Activated CD8-positive, alpha-beta memory T cell treated with anti-CD3 and anti-CD28 coated beads, Interleukin-2, amount 50 U/mL, for 1 hour (primary cell): ENCODE results near the gene TNKS1BP1.
"Not testable (repeated sequence)": the region's sequence is repeated elsewhere in the genome, so short reads cannot be mapped to it uniquely, and the experiment has no call there.

ENCODE experiments used
- DNase-seq: peaks from one replicate; pipeline ENCODE4 v3.0.0-alpha.2; 2020; ENCODE audit errors: extremely low read depth

Gene TNKS1BP1

DNA sequence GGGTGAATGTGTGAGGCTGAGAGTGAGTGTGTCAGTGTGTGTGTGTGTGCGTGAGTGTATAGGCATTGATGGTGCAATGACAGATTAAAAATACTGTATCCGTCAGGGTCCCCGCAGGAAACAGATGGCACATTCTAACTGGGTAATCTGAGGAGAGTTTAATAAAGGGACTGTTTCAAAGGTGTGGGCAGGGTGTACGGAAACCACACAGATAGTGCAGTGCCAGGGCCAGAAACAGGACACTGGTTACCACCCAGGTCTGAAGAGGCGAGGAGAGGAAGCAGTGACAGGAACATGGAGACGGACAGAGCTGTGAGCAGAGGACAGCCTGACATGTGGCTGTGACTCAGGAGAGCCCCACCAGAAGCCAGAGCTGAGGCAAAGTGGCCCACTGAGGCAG is 29.9 kb upstream of the TNKS1BP1 start:
- DNase-seq: no peak

GRCh38 chr11:57353852-57354251 is 29.1 kb upstream of the TNKS1BP1 start:
- no peak for DNase-seq

- no peak for DNase-seq
Observed at GRCh38 chr11:57353446-57353845, 28.7 kb upstream of the TNKS1BP1 start.

GRCh38 chr11:57353036-57353435 is 28.3 kb upstream of the TNKS1BP1 start:
- no peak for DNase-seq

- DNase-seq: no peak
Observed at GRCh38 chr11:57349491-57350274, 24.9 kb upstream of the TNKS1BP1 start.

DNA sequence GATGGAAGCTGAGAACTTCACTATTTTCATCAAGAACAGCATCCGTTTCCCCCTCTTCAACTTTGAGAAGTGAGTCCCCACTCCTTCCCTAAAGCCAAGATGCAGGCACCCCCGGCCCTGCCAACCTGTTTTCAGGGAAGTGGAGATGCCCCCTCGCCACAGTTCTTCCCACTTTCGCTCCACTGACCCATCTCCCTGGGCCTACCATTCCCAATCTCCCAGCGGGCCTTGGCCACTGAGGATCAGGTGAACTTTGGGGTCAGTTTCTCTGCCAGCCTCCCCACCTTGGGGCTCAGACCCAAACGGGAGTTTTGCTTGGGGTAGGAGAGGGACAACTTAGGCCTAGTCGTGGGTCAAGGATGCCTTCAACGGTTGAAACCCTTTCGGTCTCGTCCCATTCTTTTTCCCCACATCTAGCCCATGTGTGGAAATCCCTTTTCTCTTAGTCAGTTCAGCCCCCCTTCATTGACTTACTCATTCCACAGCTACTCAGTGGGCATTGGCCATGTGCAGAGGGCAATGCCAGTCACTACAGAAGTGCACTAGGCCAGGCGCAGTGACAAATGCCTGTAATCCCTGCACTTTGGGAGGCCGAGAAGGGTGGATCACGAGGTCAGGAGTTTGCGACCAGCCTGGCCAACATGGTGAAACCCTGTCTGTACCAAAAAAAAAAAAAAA is 24.0 kb upstream of the TNKS1BP1 start:
- no peak for DNase-seq

GRCh38 chr11:57348052-57348451 is 23.3 kb upstream of the TNKS1BP1 start:
- DNase-seq: no peak

DNA sequence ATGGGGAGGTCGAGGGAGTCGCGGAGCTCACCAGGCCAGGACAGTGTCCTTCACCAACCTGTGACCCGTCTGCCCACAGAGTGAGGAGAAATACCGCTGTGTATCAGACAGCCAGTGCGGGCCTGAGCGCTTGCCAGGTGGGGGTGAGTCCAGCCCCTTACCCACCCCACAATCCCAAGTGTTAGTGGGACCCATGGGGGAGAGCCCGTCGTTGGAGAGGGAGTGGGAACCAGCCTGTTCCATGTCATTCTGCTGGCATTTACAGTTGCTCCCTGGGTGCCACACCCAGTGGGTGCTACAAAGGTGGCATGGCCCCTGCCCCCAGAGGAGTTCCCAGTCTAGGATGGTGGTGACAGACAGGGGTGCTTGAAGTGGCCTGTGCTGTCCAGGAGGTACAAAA is 22.6 kb upstream of the TNKS1BP1 start:
- DNase-seq: no peak

DNA sequence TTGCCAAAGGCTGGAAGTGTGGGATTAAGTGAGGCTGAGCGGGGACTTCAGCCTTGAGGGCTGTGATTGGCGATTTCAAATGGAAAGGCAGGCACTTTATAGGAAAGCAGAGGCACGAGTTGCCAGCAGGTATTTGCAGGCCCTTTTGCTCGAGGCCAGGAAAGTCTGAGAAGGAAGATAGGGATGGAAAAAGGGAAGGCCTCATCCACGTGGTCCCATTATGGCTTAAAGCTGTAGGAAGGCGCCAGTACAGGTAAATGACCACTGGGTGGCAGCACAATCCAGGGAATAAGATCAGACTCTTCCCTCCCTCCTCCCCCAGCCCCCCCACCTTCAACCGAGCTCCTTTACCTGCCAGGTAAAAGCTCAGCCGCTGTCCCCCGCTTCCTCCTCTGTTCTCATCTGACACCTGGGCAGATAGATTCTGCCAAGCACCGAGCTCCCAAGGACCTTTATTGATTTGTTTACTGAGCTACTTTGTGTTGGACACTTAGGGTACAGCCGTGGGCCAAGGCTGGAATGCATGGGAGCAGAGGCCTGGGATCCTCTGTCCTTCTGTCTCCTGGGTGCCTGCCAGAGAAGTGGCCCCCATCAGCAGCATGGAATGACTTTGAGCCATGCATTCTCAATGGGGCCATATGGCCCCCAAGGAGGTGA is 20.9 kb upstream of the TNKS1BP1 start:
- no peak for DNase-seq

DNA sequence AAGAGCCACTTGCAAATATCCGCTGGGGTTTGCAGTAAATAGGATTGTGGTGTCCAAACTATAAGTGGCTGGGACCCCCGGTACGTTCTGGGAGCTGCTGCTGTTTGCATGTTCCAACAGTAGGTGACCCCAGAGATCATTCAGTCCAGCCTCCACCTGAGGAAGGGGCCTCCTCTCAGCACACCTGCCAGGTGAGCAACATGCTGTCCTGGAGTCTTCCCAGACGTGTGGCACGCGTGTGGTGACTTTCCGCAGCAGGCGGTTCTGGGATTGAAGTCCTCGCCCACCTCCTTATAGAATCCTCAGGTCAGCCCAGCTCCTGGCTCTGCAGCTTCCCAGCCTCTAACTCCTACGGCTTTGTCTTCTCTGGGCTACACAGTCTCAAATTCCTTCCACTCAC is 20.1 kb upstream of the TNKS1BP1 start:
- DNase-seq: no peak

DNA sequence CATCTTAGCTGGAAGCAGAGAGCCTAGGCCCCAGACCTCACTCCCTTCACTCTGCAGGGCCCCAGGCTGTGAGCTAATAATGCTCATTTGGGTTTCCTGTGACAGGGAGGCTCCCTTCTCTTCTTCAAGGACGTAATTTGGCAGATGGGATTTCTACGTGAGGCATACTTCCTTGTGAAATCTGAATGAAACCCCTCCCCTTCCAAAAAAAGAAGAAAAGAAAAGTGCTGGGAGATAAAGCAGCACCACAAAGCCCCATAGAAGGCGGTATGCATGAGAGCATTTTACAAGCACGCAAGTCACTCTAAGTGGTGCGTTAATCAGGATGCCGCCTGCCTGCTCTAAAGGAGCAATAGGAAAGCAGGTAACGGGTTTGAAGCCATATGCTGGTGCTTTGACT is 19.1 kb upstream of the TNKS1BP1 start:
- no peak for DNase-seq

GRCh38 chr11:57342702-57343101 is 17.9 kb upstream of the TNKS1BP1 start:
- no peak for DNase-seq

DNA sequence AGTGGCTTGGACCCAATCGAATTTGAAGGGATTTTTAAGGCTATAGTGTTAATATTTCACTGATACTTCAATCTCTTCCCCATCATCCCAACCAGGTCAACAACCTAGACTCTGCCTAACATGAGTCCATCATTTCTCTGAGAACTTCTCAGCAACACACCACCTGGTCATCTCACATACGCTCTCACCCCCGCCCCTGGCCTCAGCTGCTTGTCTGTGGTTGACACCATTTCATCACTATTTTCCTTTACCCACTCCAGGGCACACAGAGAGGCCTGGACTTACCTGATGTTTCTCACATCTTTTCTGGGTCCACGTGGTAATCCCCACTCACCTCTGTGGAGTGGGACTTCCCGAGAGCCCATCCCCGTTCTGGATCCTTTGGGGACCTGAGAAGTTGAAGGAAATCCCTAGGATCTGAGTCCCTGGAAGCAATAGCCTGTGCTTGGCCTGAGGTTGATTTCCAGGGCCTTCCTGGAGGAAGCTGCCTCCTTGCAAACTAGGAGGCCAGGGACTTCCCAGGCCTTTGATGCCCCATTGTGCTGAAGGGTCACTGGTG is 16.6 kb upstream of the TNKS1BP1 start:
- DNase-seq: no peak

- no peak for DNase-seq
Observed at GRCh38 chr11:57340039-57340615, 15.4 kb upstream of the TNKS1BP1 start.

DNA sequence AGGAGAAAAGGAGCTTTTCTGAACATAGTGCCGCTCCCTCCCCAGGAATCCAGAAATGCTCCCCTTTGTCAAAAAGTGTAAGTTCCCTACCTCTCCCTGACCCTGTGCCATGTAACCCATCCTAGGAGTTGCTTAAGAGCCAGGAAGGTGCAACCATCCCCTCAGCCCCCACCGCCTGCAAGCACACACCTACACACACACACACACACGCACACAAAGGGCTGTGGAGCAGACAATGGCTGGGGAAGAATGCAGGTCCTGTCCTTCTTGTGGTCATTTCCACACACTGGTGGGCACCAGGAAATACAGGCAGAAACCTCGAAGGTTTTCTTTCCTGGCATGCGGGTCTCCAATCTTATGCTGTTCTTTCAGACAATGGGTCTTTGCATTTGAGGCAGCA is 14.6 kb upstream of the TNKS1BP1 start:
- DNase-seq: no peak

DNA sequence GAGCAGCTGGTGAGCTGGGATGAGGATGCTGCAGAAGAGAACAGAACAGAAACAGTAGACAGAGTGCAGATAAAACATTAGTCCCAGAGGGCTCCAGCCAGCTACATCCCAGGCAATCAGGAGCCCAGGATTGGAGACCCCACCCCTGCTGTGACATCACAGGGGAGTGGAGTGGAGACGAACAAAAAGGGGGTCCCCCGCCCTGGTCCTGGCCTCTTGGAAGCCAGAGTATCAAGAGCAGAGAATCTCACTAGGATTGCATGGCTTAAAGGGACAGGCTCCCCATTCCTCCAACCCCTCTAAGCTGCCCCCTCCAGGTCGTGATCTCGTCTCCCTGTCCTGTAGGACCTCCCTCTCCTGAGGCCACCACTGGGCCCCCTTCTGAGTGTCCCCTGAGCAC is 13.4 kb upstream of the TNKS1BP1 start, which contains the start of gene P2RX3:
TSS of gene P2RX3 (plus strand) at position 211 of the 400 bp plus-strand sequence. CDS start 199 bp downstream, outside the sequence.
- no peak for DNase-seq

DNA sequence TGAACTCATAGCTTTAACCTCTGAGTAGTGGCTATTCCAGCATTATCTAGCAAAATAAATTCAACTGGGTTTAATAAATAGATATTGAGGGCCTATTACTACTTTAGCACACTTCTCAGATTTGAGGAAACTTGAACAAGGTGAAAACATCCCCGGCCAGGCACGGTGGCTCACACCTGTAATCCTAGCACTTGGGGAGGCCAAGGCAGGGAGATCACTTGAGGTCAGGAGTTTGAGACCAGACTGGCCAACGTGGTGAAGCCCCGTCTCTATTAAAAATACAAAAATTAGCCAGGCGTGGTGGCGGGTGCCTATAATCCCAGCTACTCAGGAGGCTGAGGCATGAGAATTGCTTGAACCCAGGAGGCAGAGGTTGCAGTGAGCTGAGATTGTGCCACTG is 12.1 kb upstream of the TNKS1BP1 start:
- DNase-seq: not testable (repeated sequence)

DNA sequence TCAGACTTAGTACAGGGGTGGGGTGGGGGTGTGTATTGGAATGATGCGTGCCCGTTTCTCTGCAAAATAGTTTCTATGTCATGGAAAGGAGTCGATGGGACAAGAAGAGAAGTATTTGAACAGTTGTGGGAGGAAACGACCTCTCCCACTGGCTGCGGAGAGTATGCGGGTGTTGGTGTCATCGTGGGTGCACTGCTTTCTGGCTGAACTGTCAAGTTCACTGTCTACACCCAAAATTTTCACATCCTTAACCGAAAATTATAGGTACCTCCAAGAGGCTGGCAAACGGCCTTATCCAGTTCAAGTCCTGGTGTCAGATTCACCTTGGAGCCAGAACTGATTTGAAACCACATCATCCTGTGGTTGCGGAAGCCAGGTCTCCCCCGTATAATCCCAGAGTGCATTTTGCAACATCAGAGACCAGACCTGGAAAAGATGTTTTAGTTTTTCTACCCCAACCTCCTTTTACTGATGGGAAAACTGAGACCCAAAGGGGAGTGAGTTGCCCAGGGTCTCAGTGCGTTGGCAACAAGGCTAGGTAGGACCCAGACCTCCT is 11.4 kb upstream of the TNKS1BP1 start:
- DNase-seq: no peak

DNA sequence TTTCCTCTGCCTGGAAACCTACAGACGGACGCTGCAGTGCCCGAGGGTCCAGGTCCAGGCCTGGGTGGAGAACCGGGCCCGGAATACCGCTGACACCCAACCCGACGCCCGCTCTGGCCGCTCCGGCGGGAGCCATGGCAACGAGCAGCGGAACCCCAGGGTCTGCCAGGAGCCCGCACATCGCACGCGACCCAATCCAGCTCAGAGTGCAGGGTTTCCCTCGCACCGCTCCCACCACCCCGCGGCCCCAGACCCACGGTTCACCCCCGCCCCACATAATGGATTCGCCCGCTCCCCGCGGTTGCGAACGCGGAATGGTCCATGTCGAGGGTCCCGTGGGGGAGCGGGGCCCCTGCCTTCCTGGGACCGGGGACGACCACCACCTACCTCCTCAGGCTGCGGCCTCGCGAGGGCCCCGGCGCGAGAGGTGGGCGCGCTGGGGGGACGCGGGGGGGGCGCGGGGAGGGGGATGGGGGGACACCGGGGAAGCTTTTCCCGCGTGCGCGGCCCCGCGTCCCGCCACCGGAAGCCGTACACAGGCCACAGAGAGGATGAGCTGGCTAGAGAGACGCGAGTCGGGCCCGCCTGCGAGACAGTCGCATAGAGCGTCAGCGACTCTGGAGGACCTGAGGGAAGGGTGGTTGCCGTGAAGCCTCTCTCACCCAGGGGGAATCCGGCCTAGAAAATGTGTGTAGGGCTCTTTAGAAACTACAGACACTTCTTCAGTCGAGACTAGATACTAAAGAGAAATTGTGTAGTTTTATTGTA is 10.8 kb upstream of the TNKS1BP1 start, which contains the start of gene SSRP1:
TSS of gene SSRP1 (minus strand) at position 550 of the 768 bp plus-strand sequence. CDS start 771 bp downstream, outside the sequence.
- DNase-seq: peak; percentile 64

DNA sequence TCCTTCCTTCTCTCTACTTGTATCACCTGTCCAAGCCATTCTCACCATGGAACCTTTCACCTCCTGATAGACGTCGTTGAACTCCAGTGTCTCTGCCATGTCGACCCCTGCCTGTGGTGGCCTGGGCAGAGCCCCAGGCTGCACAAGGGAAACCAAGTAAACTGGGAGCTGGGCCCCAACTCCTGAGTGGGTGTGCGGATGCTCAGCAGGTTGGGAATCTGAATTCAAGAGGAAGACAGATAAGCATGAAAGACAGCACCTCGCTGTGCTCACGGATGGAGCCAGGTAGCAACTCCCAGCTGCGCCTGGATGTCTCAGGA is 10.2 kb upstream of the TNKS1BP1 start:
- no peak for DNase-seq
